KOPT-K1 (cell line): ENCODE results near the gene ZBTB3.

Experiments
- H3K27ac ChIP-seq: fragments of 200-600 bp; sonication (generic); 2 replicates; pipeline ENCODE4 v1.5.1; 2016; ENCODE audit warnings: antibody characterized with exemption, mild to moderate bottlenecking, low read depth, low read length; ENCODE audit not compliant: poor library complexity, severe bottlenecking
- H3K36me3 ChIP-seq: fragments of 200-600 bp; sonication (generic); 2 replicates; pipeline ENCODE4 v1.5.1; 2017; ENCODE audit warnings: antibody characterized with exemption, mild to moderate bottlenecking, low read length, moderate library complexity; ENCODE audit not compliant: insufficient read depth
- H3K9me3 ChIP-seq: fragments of 200-600 bp; sonication (generic); 2 replicates; pipeline ENCODE4 v1.5.1; 2017; ENCODE audit warnings: antibody characterized with exemption, low read length, mild to moderate bottlenecking; ENCODE audit not compliant: insufficient read depth, poor library complexity, severe bottlenecking

The ZBTB3 gene

DNA sequence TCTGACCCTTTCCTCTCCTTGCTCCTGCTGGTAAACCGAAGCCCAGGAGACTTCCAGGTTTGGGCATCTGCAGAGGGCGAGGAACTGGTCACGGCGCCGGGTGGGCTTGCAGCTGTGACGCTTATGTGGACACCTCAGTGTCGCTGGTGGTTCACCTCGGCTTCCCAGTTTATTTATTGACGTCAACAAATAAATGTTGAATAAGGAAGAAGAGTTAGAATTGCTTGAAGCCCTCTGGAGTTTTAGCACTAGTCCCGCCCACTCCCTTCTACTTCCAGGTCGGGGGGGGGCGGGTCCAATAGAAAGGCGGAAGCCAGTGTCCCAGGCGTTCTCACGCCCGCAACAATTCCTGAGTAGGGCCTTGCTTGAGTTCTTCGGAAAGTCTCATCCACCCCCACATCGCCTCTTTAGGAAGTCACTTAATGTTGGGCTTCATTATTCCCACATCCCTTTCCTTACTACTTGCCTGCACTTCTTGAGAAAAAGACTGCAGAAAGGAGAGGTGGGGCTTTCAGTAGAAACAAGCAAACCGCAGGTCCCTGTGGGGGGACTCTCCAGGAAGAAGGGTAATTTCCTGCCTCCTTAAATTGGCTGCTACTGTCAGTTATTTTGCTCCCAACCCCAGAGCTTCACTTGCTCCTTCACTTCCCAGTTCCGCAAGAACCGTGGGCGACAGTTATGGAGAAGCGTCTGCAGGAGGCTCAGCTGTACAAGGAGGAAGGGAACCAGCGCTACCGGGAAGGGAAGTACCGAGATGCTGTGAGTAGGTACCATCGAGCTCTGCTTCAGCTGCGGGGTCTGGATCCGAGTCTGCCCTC, 25.6 kb downstream of the ZBTB3 start, which contains the start of gene TTC9C:
Gene TTC9C (plus strand): TSS at position 316 of the 818 bp plus-strand sequence. CDS start 363 bp downstream, at position 679.
- Histone ChIP-seq H3K36me3 (peaks cover 57% of the 10 kb centered on the region), H3K9me3 (no peaks in the 10 kb centered on the region), H3K27ac (peak within 1 kb of the TSS; percentile 93)

DNA sequence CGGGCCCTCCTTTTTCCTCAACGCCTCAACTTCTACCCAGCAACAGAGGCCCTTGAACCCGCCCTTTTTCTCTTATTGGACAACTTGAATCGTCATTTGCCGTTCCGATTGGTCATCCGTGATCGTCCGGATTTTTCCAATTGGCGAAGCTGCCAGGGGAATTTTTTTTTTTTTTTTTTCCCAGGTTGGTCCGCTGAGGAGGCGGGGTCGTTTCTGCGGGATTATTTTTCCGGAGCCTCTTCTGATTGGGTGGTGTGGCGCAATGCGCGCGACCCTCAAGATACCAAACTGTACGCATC, 26.1 kb downstream of the ZBTB3 start:
- peaks cover 57% of the 10 kb centered on the region for H3K36me3 ChIP-seq
- peak overlapping the region; percentile 93 for H3K27ac ChIP-seq
- H3K9me3 ChIP-seq, result no peaks in the 10 kb centered on the region

DNA sequence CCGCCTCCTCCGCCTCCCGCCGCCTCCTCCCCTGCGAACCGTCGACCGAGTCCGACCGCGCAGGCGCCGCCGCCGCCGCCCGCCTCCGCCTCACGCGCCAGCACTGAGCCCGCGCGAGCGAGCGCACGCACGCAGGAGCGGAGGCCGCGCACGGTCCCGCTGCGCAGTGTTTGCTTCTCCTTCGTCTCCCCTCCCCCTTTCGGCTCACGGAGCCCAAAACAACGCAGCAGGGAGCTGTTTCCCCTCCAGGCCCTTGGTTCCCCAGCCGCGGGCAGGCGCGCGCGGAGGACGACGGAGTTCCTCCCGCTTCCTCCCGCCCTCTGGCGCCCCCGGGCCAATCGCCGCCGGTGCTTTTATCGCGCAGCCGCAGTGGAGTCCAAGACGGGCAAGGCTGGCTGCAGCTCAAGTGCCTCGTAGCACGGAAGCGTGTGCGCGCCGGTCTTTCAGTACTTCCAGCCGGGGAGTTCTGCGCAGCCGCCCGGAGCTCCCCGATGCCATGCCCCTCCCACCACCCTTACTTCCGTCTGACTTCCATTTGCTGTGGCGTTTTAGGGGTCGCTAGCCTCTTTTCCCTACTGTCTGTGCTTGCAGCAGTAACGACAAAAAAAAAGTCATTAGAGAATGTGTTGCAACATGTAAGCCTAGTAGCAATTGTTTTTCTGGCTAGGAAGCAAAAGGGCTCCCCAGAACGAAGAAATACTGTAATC, 26.6 kb downstream of the ZBTB3 start, which contains the start of gene HNRNPUL2:
Gene HNRNPUL2 (minus strand): TSS at position 293 of the 707 bp plus-strand sequence. CDS start 301 bp downstream, outside the sequence.
- Histone ChIP-seq H3K36me3 (peaks cover 57% of the 10 kb centered on the region), H3K9me3 (no peaks in the 10 kb centered on the region), H3K27ac (peak within 1 kb of the TSS; percentile 93)

DNA sequence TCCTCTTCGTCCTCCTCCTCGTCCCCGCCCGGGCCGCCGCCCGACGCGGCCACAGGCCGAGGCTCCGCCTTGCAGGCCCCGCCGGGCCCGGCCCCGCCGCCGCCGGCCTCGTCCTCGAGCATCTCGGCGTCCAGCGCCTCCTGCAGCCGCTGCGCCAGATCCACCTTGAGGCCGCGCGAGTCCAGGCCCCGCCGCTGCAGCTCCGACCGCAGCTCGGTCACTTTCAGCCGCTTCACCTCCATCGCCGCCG, 27.1 kb downstream of the ZBTB3 start:
- peak overlapping the region; percentile 93 for H3K27ac ChIP-seq
- H3K36me3 ChIP-seq, result peaks cover 57% of the 10 kb centered on the region
- H3K9me3 ChIP-seq, result no peaks in the 10 kb centered on the region

DNA sequence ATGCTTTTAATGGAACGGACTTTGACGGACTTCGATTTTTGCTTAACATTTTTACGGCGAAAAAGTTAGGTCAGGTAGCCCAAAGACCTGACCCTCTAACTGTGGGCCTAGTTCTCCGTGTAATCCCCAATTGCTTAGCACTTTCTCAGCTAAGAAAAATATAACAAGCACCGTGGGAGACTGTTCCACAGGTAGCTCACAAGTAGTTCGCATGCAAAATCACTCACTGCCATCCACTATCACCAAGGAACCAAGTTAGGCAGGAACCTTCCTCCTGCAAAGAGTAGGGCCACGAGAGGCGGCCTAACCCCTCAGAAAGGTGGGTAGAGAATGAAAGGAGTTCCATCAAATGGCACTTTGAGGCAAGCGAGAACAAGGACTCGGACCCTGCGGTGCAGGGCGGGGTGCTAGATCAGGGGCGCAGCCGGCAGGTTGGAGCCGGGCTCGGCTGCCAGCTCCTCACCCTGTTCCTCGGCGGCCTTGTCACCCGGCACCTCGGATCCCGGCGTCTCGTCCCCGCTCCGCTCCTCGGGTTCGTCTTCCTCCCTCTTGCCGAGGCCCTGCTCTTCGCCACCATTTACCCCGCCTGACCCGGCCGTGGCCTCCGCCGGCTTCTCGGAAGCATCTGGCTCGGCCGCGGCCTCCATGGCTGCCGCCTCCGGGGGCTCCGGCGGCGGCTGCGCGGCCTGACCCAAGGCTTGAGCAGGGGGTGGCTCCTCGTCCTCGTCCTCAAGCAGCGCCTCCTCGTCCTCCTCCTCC, 27.6 kb downstream of the ZBTB3 start:
- H3K9me3 ChIP-seq, result no peaks in the 10 kb centered on the region
- H3K36me3 ChIP-seq, result peaks cover 57% of the 10 kb centered on the region
- peak overlapping the region; percentile 93 for H3K27ac ChIP-seq

DNA sequence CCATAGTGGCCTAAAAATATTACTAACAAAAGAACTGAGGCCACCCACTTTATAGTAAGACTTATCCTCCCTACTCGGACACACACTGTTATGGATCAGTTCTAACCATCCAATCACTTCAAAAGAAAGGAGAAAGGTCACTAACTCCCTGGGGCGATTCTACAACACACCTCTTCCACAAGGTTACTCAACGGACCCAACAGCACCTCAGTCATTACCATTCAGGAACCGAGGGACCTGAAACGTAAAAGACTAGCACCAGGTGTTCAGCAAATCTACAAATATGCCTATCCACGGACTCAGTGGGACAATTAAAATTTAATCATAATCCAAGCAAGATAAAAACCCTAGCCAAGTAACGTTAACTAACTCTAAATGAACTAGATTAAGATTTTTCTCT, 28.3 kb downstream of the ZBTB3 start:
- Histone ChIP-seq H3K36me3 (peaks cover 60% of the 10 kb centered on the region), H3K27ac (peak overlapping the region; percentile 93), H3K9me3 (no peaks in the 10 kb centered on the region)

DNA sequence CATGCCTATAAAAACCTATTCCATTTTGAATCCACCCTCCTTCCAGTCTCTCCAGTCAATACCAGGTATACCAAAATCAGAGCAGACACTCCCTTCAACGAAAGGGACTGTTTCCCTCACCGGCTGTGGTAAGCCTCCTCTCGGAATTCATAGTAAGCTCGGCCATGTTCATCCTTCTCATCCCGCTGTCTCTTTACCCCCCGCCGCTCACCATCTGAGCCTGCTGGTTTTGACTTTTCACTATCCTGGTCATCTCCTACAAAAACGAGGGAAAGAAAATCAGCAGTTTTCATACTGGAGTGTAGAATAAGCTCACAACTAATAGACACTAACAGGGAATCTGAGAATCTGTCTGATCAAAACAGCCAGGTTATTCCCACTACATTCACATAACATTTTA, 29.8 kb downstream of the ZBTB3 start:
- Histone ChIP-seq H3K27ac (peak overlapping the region; percentile 17), H3K36me3 (peaks cover 74% of the 10 kb centered on the region), H3K9me3 (no peaks in the 10 kb centered on the region)

DNA sequence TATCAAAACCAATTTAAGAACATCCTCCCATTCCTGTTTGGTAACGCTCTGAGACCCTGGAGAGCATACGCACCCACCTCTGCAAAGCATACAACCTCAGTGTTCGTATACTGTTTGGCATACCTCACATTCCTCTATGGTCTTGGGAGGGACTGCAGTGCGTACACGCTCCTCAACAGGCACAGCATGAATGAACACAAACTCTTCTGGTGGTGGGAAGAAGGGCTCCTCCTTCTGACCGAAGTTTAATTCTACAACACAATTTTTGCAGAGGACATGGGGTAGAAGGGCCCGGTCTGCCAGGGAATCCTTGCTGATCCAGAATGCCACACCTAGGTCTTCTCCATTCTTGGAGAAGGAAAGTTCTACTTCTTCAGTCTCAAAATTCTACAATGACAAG, 32.0 kb downstream of the ZBTB3 start:
- H3K27ac ChIP-seq, result no peak overlapping the region
- H3K36me3 ChIP-seq, result peaks cover 96% of the 10 kb centered on the region
- H3K9me3 ChIP-seq, result no peaks in the 10 kb centered on the region

DNA sequence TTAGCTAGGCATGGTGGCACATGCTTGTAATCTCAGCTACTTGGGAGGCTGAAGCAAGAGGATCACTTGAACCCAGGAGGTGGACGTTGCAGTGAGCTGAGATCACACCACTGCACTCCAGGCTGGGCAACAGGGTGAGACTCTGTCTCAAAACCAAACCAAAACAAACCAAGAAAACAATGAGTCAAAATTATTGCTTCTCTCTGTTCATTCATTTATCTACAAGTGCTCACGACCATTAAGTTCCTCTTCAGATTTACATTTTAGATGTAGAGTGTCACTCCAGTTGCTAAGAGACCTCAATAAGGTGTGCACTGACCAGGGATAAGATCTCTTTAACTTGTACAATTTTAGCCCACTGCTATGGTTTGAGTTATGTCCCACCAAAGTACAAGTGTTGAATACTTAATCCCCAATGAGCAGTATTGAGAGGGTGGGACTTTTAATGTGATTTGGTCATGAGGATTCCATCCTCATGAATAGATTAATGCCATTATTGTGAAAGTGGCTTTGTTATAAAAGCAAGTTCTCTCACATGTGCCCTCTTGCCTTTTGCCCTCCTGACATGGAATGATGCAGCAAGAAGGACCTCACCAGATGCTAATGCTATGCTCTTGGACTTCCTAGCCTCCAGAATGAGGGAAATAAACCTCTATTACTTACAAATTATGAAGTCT, 34.5 kb downstream of the ZBTB3 start:
- peaks cover 100% of the 10 kb centered on the region for H3K36me3 ChIP-seq
- H3K27ac ChIP-seq, result no peak overlapping the region

DNA sequence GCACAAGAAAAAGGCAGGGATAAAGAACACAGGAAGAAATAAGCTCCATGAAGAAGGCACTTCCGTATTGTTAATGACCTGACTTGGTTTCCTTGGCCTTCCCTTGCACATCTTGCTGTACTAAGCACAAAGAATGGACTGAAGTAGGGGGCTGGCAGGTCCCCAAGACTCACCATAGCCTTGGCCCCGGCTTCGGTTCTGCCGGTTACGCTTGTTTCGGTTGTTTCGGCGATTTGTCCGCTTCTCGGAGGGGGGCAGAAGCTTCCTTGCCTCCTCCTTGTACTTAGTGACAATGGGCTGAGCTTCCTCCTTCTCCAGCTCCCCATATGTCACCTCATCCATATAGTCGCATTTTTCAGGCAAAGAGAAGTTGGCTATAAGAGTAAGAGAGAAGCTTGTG, 37.1 kb downstream of the ZBTB3 start:
- H3K9me3 ChIP-seq, result no peaks in the 10 kb centered on the region
- H3K27ac ChIP-seq, result no peak overlapping the region
- peaks cover 99% of the 10 kb centered on the region for H3K36me3 ChIP-seq

More for the DNA sequence above, 34.5 kb downstream of the ZBTB3 start:
- H3K9me3 ChIP-seq, result no peaks in the 10 kb centered on the region

DNA sequence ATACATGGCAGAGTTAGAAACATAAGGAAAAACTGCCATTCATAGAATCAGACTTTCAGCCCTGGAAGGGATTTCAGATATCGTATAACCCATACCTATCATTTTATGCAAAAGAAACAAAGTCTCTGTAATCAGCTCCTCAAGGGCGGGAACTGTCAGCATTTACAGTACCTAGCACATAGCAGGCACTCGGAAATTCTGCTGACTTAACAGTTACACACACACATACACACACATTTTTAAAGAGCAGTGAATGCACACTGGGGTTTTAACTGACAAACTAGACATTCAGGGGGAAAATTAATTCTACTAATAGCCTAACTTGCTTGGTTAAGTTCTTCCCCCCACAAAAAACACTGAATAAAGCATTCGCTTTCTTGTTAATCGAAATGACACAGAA, 37.8 kb downstream of the ZBTB3 start:
- no peaks in the 10 kb centered on the region for H3K9me3 ChIP-seq
- no peak overlapping the region for H3K27ac ChIP-seq
- peaks cover 99% of the 10 kb centered on the region for H3K36me3 ChIP-seq

DNA sequence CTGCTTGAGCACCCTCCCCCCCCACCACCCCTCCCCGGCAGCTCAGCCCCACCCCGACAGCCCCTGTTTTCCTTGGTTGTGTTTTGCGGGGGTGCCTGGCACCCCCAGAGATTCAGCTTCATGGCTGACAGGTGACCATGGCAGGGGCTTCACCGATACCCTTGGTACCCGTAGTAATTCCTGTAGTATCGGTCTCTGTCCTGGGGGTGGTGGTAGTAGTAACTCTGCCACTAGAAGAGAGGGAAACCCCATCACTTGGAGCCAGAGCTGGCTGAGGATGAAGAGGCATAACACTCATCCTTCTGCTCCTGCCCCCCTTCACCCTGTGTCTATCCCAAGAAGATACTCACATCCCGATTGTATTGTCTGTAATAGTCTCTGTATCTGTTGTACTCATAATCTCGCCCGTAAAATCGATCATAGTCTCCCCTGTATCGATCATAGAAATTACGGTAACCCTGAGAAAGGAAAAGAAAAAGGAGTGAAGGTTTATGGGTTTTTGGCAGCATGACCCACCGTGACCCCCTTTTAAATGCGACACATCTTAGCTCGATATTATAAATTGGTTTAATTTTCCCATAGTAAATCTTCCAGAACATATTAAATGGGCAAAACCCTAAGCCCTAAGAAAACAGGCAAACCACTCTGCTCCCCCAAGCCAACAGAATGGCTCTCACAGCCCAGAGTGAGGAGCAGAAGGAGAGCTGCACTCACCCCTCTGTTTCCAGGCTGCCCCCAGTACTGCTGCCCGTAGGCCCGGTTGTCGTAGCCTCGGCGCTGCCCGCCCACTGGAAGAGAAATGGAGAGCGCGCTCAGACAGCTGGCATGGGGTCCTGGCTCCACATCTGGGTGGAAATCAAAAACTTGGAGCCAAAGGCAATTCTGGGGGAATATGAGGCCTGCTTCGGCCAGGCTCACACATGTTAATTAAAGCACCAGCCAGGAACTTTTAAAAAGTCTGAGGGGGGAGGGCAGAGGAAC, 38.5 kb downstream of the ZBTB3 start:
- H3K9me3 ChIP-seq, result no peaks in the 10 kb centered on the region
- no peak overlapping the region for H3K27ac ChIP-seq
- peaks cover 99% of the 10 kb centered on the region for H3K36me3 ChIP-seq

DNA sequence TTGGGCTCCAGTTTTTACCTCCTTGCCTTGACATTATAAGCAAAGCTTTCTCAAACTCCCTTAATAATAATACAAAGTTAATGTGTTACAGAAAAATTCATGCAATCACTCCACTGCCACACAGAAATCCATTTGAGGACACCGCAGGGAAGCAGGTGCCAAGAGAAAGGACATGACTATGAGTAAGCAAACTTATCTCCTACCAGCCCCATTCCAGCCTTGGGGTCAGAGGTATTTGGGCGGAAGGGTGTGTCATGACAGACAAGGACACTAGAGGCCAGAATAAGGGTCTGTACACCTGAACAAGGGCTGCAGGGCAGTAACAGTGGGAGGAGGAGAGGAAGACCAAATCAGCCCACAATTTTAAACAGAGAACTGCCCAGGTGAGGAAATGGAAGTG, 40.6 kb downstream of the ZBTB3 start:
- Histone ChIP-seq H3K27ac (no peak overlapping the region), H3K9me3 (no peaks in the 10 kb centered on the region), H3K36me3 (peaks cover 83% of the 10 kb centered on the region)

DNA sequence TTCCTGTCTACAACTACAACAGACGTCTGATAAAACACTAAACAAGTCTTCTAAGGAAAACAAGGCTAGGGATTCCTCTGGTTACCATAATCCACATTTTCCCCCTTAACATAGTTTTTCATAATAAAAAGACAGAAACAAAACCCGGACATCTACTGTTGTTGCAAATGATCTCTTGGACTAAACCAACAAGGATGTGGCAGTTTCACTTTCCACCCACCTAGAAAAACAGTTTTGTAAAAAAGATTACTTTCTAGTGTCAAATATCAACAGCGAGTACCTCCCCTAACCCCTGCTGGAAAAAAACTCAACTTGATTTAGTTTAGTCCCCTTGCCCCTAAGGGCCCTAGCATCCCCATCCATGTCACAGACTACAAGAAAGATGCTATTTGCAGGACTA, 41.1 kb downstream of the ZBTB3 start:
- peaks cover 78% of the 10 kb centered on the region for H3K36me3 ChIP-seq
- H3K9me3 ChIP-seq, result no peaks in the 10 kb centered on the region
- no peak overlapping the region for H3K27ac ChIP-seq
